ENCODE measurements around the gene IL17RE.
A peak's percentile ranks its signal among the peaks of the same experiment; 100 is the strongest.

The IL17RE gene

DNA sequence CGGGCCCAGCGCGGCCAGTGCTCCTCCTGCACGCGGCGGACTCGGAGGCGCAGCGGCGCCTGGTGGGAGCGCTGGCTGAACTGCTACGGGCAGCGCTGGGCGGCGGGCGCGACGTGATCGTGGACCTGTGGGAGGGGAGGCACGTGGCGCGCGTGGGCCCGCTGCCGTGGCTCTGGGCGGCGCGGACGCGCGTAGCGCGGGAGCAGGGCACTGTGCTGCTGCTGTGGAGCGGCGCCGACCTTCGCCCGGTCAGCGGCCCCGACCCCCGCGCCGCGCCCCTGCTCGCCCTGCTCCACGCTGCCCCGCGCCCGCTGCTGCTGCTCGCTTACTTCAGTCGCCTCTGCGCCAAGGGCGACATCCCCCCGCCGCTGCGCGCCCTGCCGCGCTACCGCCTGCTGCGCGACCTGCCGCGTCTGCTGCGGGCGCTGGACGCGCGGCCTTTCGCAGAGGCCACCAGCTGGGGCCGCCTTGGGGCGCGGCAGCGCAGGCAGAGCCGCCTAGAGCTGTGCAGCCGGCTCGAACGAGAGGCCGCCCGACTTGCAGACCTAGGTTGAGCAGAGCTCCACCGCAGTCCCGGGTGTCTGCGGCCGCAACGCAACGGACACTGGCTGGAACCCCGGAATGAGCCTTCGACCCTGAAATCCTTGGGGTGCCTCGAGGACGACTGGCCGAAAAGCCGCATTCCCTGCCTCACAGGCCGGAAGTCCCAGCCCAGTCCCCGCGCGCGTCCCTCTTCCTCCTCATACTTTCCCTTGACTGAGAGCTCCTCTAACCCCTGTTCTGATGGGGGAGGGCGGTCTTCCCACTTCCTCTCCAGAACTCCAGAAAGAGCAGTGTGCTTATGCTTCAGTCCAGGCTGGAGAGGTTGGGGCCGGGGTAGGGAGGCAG lies 12.8 kb downstream of the IL17RE start:
- DNase-seq (ENCODE audit: low spot score) (no peak), ATAC-seq (ENCODE audit: low read depth) (no peak)
- Histone ChIP-seq H3K36me3 (ENCODE audit: low read depth) (peaks cover 9% of the 10 kb centered on the region; the same call in 1 of the 2 replicates), H3K4me3 (ENCODE audit: severe bottlenecking) (peak overlapping the region; percentile 3), H3K27me3 (ENCODE audit: insufficient read depth, poor library complexity, severe bottlenecking) (no peaks in the 10 kb centered on the region), H3K9me3 (ENCODE audit: severe bottlenecking) (no peaks in the 10 kb centered on the region), H3K27ac (ENCODE audit: poor library complexity, severe bottlenecking) (peak overlapping the region; percentile 64), H3K4me1 (ENCODE audit: insufficient read depth, poor library complexity, severe bottlenecking) (peaks cover 10% of the 10 kb centered on the region)
- TF ChIP-seq, protein P1, sequence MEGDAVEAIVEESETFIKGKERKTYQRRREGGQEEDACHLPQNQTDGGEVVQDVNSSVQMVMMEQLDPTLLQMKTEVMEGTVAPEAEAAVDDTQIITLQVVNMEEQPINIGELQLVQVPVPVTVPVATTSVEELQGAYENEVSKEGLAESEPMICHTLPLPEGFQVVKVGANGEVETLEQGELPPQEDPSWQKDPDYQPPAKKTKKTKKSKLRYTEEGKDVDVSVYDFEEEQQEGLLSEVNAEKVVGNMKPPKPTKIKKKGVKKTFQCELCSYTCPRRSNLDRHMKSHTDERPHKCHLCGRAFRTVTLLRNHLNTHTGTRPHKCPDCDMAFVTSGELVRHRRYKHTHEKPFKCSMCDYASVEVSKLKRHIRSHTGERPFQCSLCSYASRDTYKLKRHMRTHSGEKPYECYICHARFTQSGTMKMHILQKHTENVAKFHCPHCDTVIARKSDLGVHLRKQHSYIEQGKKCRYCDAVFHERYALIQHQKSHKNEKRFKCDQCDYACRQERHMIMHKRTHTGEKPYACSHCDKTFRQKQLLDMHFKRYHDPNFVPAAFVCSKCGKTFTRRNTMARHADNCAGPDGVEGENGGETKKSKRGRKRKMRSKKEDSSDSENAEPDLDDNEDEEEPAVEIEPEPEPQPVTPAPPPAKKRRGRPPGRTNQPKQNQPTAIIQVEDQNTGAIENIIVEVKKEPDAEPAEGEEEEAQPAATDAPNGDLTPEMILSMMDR (IDR thresholded peaks at IDR 0.05; ENCODE audit: poor library complexity, severe bottlenecking), result no peak

DNA sequence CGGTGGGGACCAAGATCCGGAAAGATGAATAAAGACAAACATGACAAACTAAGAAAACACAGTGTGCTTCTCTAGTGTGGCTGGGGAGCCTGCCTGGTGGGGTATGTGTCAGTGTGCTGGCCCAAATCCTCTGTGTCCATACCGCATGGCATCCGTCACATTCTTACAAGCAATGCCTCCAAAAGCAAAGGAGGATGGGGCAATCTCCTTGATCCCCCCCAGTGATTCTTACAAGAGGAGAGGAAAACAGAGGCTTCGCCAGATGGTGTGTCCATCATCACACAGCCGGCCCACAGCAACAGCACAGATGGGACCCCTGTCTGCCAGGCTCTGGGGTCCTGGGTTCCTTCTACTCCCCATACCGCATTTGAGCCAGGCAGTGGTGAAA lies 13.7 kb downstream of the IL17RE start:
- ATAC-seq (ENCODE audit: low read depth) (no peak), DNase-seq (ENCODE audit: low spot score) (peak; percentile 30)
- Histone ChIP-seq H3K4me3 (ENCODE audit: severe bottlenecking) (no peak overlapping the region), H3K36me3 (ENCODE audit: low read depth) (peaks cover 9% of the 10 kb centered on the region; the same call in 1 of the 2 replicates), H3K4me1 (ENCODE audit: insufficient read depth, poor library complexity, severe bottlenecking) (peaks cover 10% of the 10 kb centered on the region), H3K9me3 (ENCODE audit: severe bottlenecking) (no peaks in the 10 kb centered on the region), H3K27me3 (ENCODE audit: insufficient read depth, poor library complexity, severe bottlenecking) (no peaks in the 10 kb centered on the region), H3K27ac (ENCODE audit: poor library complexity, severe bottlenecking) (peak overlapping the region; percentile 64)
- TF ChIP-seq, protein P1 (IDR thresholded peaks at IDR 0.05; ENCODE audit: poor library complexity, severe bottlenecking), result no peak

DNA sequence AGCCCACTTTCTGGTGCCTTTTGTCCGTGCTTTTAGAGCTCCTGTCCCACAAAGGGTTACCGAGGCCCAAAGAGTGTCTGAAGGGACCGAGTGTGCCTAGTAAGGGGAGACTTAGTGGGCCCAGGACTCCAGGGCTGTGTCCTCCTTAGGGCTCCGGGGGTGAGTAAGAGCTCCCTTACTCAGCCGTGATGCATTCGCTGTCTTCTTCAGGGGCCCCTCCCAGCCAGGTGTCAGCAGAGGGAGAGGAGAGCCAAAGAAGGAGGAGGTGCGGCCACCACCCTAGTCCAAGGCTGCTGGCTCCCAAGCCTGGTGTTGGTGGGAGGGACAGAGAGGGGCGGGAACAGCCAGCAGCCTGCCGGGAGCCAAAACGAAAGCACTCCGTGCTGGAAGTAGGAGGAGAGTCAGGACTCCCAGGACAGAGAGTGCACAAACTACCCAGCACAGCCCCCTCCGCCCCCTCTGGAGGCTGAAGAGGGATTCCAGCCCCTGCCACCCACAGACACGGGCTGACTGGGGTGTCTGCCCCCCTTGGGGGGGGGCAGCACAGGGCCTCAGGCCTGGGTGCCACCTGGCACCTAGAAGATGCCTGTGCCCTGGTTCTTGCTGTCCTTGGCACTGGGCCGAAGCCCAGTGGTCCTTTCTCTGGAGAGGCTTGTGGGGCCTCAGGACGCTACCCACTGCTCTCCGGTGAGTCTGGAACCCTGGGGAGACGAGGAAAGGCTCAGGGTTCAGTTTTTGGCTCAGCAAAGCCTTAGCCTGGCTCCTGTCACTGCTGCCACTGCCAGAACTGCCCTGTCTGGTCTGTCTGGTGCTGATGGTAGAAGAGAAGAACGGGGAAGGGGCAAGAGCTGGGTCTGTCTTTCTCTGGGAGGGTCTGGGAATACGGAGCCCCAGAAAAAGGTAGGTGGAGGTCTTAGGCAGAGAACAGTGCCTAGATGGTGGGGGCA lies 14.4 kb downstream of the IL17RE start, which contains the start of gene IL17RC:
Gene IL17RC, plus strand, starts transcription at position 365 of the 947 bp plus-strand sequence. Its CDS starts 218 bp downstream, at position 583.
- DNase-seq (ENCODE audit: low spot score), result peak; percentile 97
- TF ChIP-seq, protein P1 (IDR thresholded peaks at IDR 0.05; ENCODE audit: poor library complexity, severe bottlenecking), result no peak
- no peaks in the 10 kb centered on the region for H3K27me3 ChIP-seq (ENCODE audit: insufficient read depth, poor library complexity, severe bottlenecking)
- H3K4me1 ChIP-seq (ENCODE audit: insufficient read depth, poor library complexity, severe bottlenecking), result peaks cover 10% of the 10 kb centered on the region
- no peaks in the 10 kb centered on the region for H3K9me3 ChIP-seq (ENCODE audit: severe bottlenecking)
- peak within 1 kb of the TSS; percentile 64 for H3K27ac ChIP-seq (ENCODE audit: poor library complexity, severe bottlenecking)
- peaks cover 9% of the 10 kb centered on the region; the same call in 1 of the 2 replicates for H3K36me3 ChIP-seq (ENCODE audit: low read depth)
- H3K4me3 ChIP-seq (ENCODE audit: severe bottlenecking), result peak within 1 kb of the TSS; percentile 36
- ATAC-seq (ENCODE audit: low read depth), result peak; percentile 95

DNA sequence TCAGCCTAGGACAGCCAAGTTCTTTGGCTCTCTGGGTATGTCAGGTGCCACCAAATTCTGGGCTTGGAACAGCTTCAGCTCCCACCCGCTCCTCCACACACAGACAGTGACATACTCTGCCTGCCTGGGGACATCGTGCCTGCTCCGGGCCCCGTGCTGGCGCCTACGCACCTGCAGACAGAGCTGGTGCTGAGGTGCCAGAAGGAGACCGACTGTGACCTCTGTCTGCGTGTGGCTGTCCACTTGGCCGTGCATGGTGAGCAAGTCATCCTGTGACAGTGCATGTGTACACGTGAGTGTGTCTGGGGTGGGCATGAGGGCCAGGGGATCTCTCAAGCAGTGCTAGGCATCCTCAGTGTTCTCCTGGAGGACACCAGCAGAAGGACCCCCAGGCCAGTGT lies 15.2 kb downstream of the IL17RE start:
- ATAC-seq (ENCODE audit: low read depth) (no peak), DNase-seq (ENCODE audit: low spot score) (no peak)
- Histone ChIP-seq H3K4me1 (ENCODE audit: insufficient read depth, poor library complexity, severe bottlenecking) (peaks cover 6% of the 10 kb centered on the region), H3K27me3 (ENCODE audit: insufficient read depth, poor library complexity, severe bottlenecking) (no peaks in the 10 kb centered on the region), H3K4me3 (ENCODE audit: severe bottlenecking) (peak overlapping the region; percentile 36), H3K9me3 (ENCODE audit: severe bottlenecking) (no peaks in the 10 kb centered on the region), H3K36me3 (ENCODE audit: low read depth) (peaks cover 9% of the 10 kb centered on the region; the same call in 1 of the 2 replicates), H3K27ac (ENCODE audit: poor library complexity, severe bottlenecking) (peak overlapping the region; percentile 64)
- TF ChIP-seq, protein P1 (IDR thresholded peaks at IDR 0.05; ENCODE audit: poor library complexity, severe bottlenecking), result no peak
